ENCODE results near the gene RPL36A.

GRCh38 chrX:101419489-101419888 is 28.7 kb downstream of the RPL36A start:
- TF ChIP-seq CTCF (IDR thresholded peaks at IDR 0.05) (no peak), POLR2A (IDR thresholded peaks at IDR 0.05) (no peak)

Measured in testis (tissue), 2 donors.